ENCODE results near the gene LBHD2.

Gene LBHD2

DNA sequence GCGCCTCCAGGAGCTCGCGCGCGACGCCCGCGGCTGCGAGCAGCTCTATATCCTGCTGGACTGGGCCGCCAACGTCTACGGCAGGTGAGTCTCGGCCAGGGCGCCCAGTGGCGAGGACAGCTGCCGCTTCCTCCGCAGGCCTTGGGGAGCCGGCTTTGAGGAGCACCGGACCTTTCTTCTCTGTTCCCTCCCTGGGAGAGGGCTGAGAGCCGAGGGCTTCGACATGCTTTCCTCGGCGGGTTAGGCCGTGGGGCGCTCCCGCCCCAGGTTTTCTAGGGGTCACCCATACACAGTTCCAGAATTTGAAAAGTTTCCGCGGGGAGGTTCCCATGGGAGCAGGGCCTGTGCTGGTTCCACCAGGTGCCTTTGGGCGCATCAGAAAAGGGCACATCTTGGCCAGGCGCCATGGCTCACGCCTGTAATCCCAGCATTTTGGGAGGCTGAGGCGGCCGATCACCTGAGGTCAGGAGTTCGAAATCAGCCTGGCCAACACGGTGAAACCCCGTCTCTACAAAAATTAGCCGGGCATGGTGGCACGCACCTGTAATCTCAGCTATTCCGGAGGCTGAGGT lies 18.8 kb downstream of the LBHD2 start:
- Histone ChIP-seq H3K27me3 (ENCODE audit: low read length) (no peaks in the 10 kb centered on the region), H4K20me1 (ENCODE audit: low read depth, low read length) (no peaks in the 10 kb centered on the region), H3K9me3 (ENCODE audit: insufficient read depth, low read length) (no peaks in the 10 kb centered on the region), H2AFZ (ENCODE audit: low read depth, low read length, severe bottlenecking) (no peak overlapping the region), H3K4me3 (ENCODE audit: insufficient read depth, low read length, poor library complexity, severe bottlenecking) (no peak overlapping the region), H3K36me3 (ENCODE audit: low read length) (no peaks in the 10 kb centered on the region), H3K27ac (ENCODE audit: low read depth, low read length) (no peak overlapping the region), H3F3A (ENCODE audit: insufficient read depth) (no peaks in the 10 kb centered on the region), H3K79me2 (ENCODE audit: insufficient read depth, low read length) (no peaks in the 10 kb centered on the region), H3K9ac (ENCODE audit: low read length) (no peak overlapping the region), H3K9me2 (replicated peaks; ENCODE audit: insufficient read depth, low read length) (no peaks in the 10 kb centered on the region), H3K4me2 (ENCODE audit: low read depth, low read length, poor library complexity, severe bottlenecking) (no peak overlapping the region)
- TF ChIP-seq EZH2phosphoT487 (conservative IDR thresholded peaks at IDR 0.05; ENCODE audit: low read length): no peak
- TF ChIP-seq, protein P1, sequence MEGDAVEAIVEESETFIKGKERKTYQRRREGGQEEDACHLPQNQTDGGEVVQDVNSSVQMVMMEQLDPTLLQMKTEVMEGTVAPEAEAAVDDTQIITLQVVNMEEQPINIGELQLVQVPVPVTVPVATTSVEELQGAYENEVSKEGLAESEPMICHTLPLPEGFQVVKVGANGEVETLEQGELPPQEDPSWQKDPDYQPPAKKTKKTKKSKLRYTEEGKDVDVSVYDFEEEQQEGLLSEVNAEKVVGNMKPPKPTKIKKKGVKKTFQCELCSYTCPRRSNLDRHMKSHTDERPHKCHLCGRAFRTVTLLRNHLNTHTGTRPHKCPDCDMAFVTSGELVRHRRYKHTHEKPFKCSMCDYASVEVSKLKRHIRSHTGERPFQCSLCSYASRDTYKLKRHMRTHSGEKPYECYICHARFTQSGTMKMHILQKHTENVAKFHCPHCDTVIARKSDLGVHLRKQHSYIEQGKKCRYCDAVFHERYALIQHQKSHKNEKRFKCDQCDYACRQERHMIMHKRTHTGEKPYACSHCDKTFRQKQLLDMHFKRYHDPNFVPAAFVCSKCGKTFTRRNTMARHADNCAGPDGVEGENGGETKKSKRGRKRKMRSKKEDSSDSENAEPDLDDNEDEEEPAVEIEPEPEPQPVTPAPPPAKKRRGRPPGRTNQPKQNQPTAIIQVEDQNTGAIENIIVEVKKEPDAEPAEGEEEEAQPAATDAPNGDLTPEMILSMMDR (IDR thresholded peaks at IDR 0.05; ENCODE audit: insufficient read depth, low read length, poor library complexity, severe bottlenecking): no peak

DNA sequence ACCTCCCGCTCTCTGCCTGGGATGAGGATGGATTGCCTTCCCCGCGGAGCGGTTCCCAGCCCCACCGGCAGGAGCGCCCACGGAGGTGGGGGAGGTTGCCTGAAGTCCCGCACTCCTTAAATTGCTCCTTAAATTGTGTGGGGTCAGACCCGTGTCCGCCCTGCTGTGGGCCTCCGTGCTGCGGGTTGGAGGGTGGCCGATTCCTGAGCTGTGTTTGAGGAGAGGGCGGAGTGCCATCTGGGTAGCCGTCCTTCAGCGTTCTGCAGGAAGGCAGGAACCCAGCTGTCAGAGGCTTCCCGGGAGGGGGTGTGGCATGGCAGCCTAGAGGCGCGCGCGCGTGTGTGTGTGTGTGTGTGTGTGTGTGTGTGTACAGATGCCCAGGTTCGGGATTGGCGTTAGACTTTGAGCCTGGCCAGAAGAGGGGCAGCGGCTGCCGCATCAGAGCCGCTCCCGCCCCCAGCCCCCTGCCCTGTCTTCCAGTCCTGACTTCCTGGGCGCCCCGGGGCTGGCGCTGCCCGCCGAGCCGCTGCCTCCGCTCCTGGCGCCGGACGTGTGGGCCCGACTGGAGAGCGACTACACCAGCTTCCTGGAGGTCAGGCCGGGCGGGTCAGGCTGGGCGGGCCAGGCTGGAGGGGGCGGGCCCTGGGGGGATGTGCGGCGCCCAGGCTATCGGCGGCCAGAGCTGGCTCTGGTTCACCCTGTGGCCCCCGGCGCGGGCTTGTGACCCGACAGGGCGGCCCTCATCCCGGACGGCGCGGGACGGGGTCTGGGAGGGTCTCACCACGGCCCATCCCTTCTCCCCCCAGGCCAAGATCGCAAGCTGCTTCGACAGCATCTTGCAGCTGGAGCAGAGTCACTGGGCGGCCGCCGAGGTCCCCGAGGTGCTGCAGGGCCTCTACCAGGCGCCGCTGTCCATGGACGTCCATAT lies 19.7 kb downstream of the LBHD2 start:
- Histone ChIP-seq H3K9ac (ENCODE audit: low read length) (no peak overlapping the region), H3K9me2 (replicated peaks; ENCODE audit: insufficient read depth, low read length) (no peaks in the 10 kb centered on the region), H3K27me3 (ENCODE audit: low read length) (no peaks in the 10 kb centered on the region), H3K79me2 (ENCODE audit: insufficient read depth, low read length) (no peaks in the 10 kb centered on the region), H3K4me3 (ENCODE audit: insufficient read depth, low read length, poor library complexity, severe bottlenecking) (no peak overlapping the region), H3K36me3 (ENCODE audit: low read length) (no peaks in the 10 kb centered on the region), H3K9me3 (ENCODE audit: insufficient read depth, low read length) (no peaks in the 10 kb centered on the region), H3K27ac (ENCODE audit: low read depth, low read length) (no peak overlapping the region), H4K20me1 (ENCODE audit: low read depth, low read length) (no peaks in the 10 kb centered on the region), H3K4me2 (ENCODE audit: low read depth, low read length, poor library complexity, severe bottlenecking) (no peak overlapping the region), H2AFZ (ENCODE audit: low read depth, low read length, severe bottlenecking) (no peak overlapping the region), H3F3A (ENCODE audit: insufficient read depth) (no peaks in the 10 kb centered on the region)
- TF ChIP-seq, protein P1 (IDR thresholded peaks at IDR 0.05; ENCODE audit: insufficient read depth, low read length, poor library complexity, severe bottlenecking): no peak
- TF ChIP-seq EZH2phosphoT487 (conservative IDR thresholded peaks at IDR 0.05; ENCODE audit: low read length): no peak

DNA sequence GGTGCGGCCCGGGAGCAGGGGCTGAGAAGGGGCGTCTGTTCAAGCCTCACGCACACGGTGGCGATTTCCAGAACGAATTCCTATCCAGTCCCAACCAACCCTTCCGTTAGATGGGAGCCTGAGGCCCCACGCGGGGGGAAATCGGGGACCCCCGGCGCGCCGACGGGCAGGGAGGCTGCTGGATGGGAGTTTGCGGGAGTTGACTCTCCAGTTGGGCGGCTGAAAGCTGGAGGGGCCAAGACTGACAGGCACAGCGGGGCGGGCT lies 20.3 kb downstream of the LBHD2 start:
- Histone ChIP-seq H3F3A (ENCODE audit: insufficient read depth) (no peaks in the 10 kb centered on the region), H3K9me3 (ENCODE audit: insufficient read depth, low read length) (no peaks in the 10 kb centered on the region), H4K20me1 (ENCODE audit: low read depth, low read length) (no peaks in the 10 kb centered on the region), H3K4me2 (ENCODE audit: low read depth, low read length, poor library complexity, severe bottlenecking) (no peak overlapping the region), H3K27me3 (ENCODE audit: low read length) (no peaks in the 10 kb centered on the region), H3K79me2 (ENCODE audit: insufficient read depth, low read length) (no peaks in the 10 kb centered on the region), H3K36me3 (ENCODE audit: low read length) (no peaks in the 10 kb centered on the region), H3K9ac (ENCODE audit: low read length) (no peak overlapping the region), H3K27ac (ENCODE audit: low read depth, low read length) (no peak overlapping the region), H3K9me2 (replicated peaks; ENCODE audit: insufficient read depth, low read length) (no peaks in the 10 kb centered on the region), H3K4me3 (ENCODE audit: insufficient read depth, low read length, poor library complexity, severe bottlenecking) (no peak overlapping the region), H2AFZ (ENCODE audit: low read depth, low read length, severe bottlenecking) (no peak overlapping the region)
- TF ChIP-seq, protein P1 (IDR thresholded peaks at IDR 0.05; ENCODE audit: insufficient read depth, low read length, poor library complexity, severe bottlenecking): no peak
- no peak for TF ChIP-seq EZH2phosphoT487 (conservative IDR thresholded peaks at IDR 0.05; ENCODE audit: low read length)
